Calu3 (cell line): ENCODE results near the gene UFC1. TPM values are rescaled to one million over a fixed set of nuclear protein-coding genes. Genes with fewer than 3 reads are reported as not detected.

Source experiments
- BruUV-seq: library from RNA; stranded (reverse); fragments of 400-500 nt; replicated peaks from 2 replicates; lab custom pipeline; 2021; lab: Mats Ljungman, UMichigan
- CTCF ChIA-PET: fragments of 300-600 bp; sonication (Branson Sonifier 250); formaldehyde crosslinking; loops from one replicate; lab custom pipeline; 2022; ENCODE audit warnings: antibody characterized with exemption; lab: Charles Lee
- DNase-seq: peaks from one replicate; pipeline ENCODE4 v3.0.0; 2022
- H3K27ac Mint-ChIP-seq: one replicate; pipeline ENCODE4 v1.8.0; 2022; ENCODE audit warnings: mixed read lengths; ENCODE audit not compliant: unreplicated experiment
- H3K27me3 Mint-ChIP-seq: one replicate; pipeline ENCODE4 v1.8.0; 2022; ENCODE audit warnings: mixed read lengths; ENCODE audit not compliant: unreplicated experiment
- H3K36me3 Mint-ChIP-seq: one replicate; pipeline ENCODE4 v1.8.0; 2022; ENCODE audit warnings: mild to moderate bottlenecking, moderate library complexity, mixed read lengths; ENCODE audit not compliant: insufficient read depth, unreplicated experiment
- H3K4me1 Mint-ChIP-seq: one replicate; pipeline ENCODE4 v1.8.0; 2022; ENCODE audit warnings: mild to moderate bottlenecking, low read depth, mixed read lengths; ENCODE audit not compliant: unreplicated experiment
- H3K4me3 Mint-ChIP-seq: one replicate; pipeline ENCODE4 v1.8.0; 2022; ENCODE audit warnings: mild to moderate bottlenecking, low read depth, moderate library complexity, mixed read lengths; ENCODE audit not compliant: unreplicated experiment
- H3K9me3 Mint-ChIP-seq: one replicate; pipeline ENCODE4 v1.8.0; 2022; ENCODE audit warnings: low read depth, mixed read lengths; ENCODE audit not compliant: unreplicated experiment
- CTCF ChIP-seq: fragments of 200-600 bp; IDR thresholded peaks from one replicate; pipeline ENCODE4 v1.8.0; 2022; ENCODE audit warnings: antibody characterized with exemption; ENCODE audit not compliant: unreplicated experiment
- intact Hi-C: fragments of 100-400 bp; cut with micrococcal nuclease; formaldehyde crosslinking; loops from one replicate; pipeline ENCODE4 v1.10.0; 2022; ENCODE audit not compliant: unreplicated experiment
- total RNA-seq: library from RNA; stranded (reverse); gene quantifications from 2 replicates; pipeline ENCODE4 v1.2.3, GENCODE V29; 2022

The UFC1 gene
- total RNA-seq, 1 experiment from 2014 or later, result 85.8 TPM

GRCh38 chr1:161174911-161175310, 21.1 kb downstream of the UFC1 start:
- TF ChIP-seq CTCF, result no peak
- peaks cover 23% of the 10 kb centered on the region for H3K4me1 Mint-ChIP-seq
- no peaks in the 10 kb centered on the region for H3K9me3 Mint-ChIP-seq
- H3K4me3 Mint-ChIP-seq, result no peak overlapping the region
- no peak for DNase-seq
- H3K27ac Mint-ChIP-seq, result no peak overlapping the region
- H3K36me3 Mint-ChIP-seq, result peaks cover 55% of the 10 kb centered on the region
- no peaks in the 10 kb centered on the region for H3K27me3 Mint-ChIP-seq
- no TSS peak for BruUV-seq
- intact Hi-C loops, result no loop called here
- CTCF ChIA-PET, result no interaction called here

- Mint-ChIP-seq H3K9me3 (no peaks in the 10 kb centered on the region), H3K36me3 (peaks cover 53% of the 10 kb centered on the region), H3K27ac (peak overlapping the region; percentile 97), H3K27me3 (no peaks in the 10 kb centered on the region), H3K4me3 (peak overlapping the region; percentile 100), H3K4me1 (peaks cover 23% of the 10 kb centered on the region)
- CTCF ChIA-PET, result no interaction called here
- no peak for DNase-seq
- intact Hi-C loops, result no loop called here
- BruUV-seq, result TSS peak; percentile 22
- TF ChIP-seq CTCF, result no peak
Observed at GRCh38 chr1:161175771-161176453, 22.1 kb downstream of the UFC1 start.

- peak overlapping the region; percentile 97 for H3K27ac Mint-ChIP-seq
- CTCF ChIA-PET, result interaction anchor here (0.6 to 1.8 kb wide), 3 partner anchors 10 to 585 kb away, joined by 4 to 7 read pairs (median 4); partner anchors contain the start of gene PPOX
- H3K4me1 Mint-ChIP-seq, result peaks cover 27% of the 10 kb centered on the region
- no TSS peak for BruUV-seq
- no peaks in the 10 kb centered on the region for H3K9me3 Mint-ChIP-seq
- TF ChIP-seq CTCF, result no peak
- no peak for DNase-seq
- H3K4me3 Mint-ChIP-seq, result peak overlapping the region; percentile 100
- peaks cover 46% of the 10 kb centered on the region for H3K36me3 Mint-ChIP-seq
- no peaks in the 10 kb centered on the region for H3K27me3 Mint-ChIP-seq
- intact Hi-C loops, result no loop called here
Observed at GRCh38 chr1:161176468-161177111, 22.8 kb downstream of the UFC1 start.

GRCh38 chr1:161177112-161177935, 23.5 kb downstream of the UFC1 start, which contains the start of gene B4GALT3:
Gene B4GALT3 (minus strand): TSS chr1:161177507. CDS start chr1:161176060, 1,447 bp downstream.
- BruUV-seq, result TSS peak; percentile 97
- intact Hi-C loops, result no loop called here
- peaks cover 34% of the 10 kb centered on the region for H3K4me1 Mint-ChIP-seq
- peaks cover 40% of the 10 kb centered on the region for H3K36me3 Mint-ChIP-seq
- peak; percentile 98 for DNase-seq
- H3K4me3 Mint-ChIP-seq, result peak within 1 kb of the TSS; percentile 100
- H3K9me3 Mint-ChIP-seq, result no peaks in the 10 kb centered on the region
- peak; percentile 25 for TF ChIP-seq CTCF
- peak within 1 kb of the TSS; percentile 97 for H3K27ac Mint-ChIP-seq
- CTCF ChIA-PET, result interaction anchor here (0.5 to 1.8 kb wide), 5 partner anchors 9 to 586 kb away, joined by 3 to 7 read pairs (median 4); partner anchors contain the start of gene PPOX
- H3K27me3 Mint-ChIP-seq, result no peaks in the 10 kb centered on the region
